ENCODE measurements around the gene TFDP1. TPM values are rescaled to one million over a fixed set of nuclear protein-coding genes. Genes with fewer than 3 reads are reported as not detected.

The TFDP1 gene
- total RNA-seq, 1 donor from 2014 or later, result 15.8 TPM

- TF ChIP-seq CTCF (IDR thresholded peaks at IDR 0.05), result no peak
- no peaks in the 10 kb centered on the region for H3K9me3 ChIP-seq
- DNase-seq (ENCODE audit: low spot score in 2 of 2), result no peak
- intact Hi-C loops (cut with DNase I), result no loop called here
- H3K27me3 ChIP-seq, result no peaks in the 10 kb centered on the region
- no peaks in the 10 kb centered on the region for H3K4me1 ChIP-seq
- H3K4me3 ChIP-seq, result no peak overlapping the region
- H3K36me3 ChIP-seq, result no peaks in the 10 kb centered on the region
- no peak overlapping the region for H3K27ac ChIP-seq
Observed at GRCh38 chr13:113670541-113670940, 86.0 kb downstream of the TFDP1 start.

- no peaks in the 10 kb centered on the region for H3K9me3 ChIP-seq
- H3K27me3 ChIP-seq, result no peaks in the 10 kb centered on the region
- peak in 1 of 2 donors; percentile 53 for DNase-seq (ENCODE audit: low spot score in 2 of 2)
Observed at GRCh38 chr13:113671066-113672001, 86.8 kb downstream of the TFDP1 start.

GRCh38 chr13:113672002-113672651, 87.6 kb downstream of the TFDP1 start:
- Histone ChIP-seq H3K27ac (no peak overlapping the region), H3K4me3 (no peak overlapping the region), H3K27me3 (no peaks in the 10 kb centered on the region), H3K4me1 (no peaks in the 10 kb centered on the region), H3K9me3 (no peaks in the 10 kb centered on the region), H3K36me3 (no peaks in the 10 kb centered on the region)
- intact Hi-C loops (cut with DNase I), result no loop called here
- DNase-seq (ENCODE audit: low spot score in 2 of 2), result peak in 1 of 2 donors; percentile 52
- no peak for TF ChIP-seq CTCF (IDR thresholded peaks at IDR 0.05)

More at GRCh38 chr13:113671066-113672001, 86.8 kb downstream of the TFDP1 start:
- Histone ChIP-seq H3K27ac (no peak overlapping the region), H3K36me3 (no peaks in the 10 kb centered on the region), H3K4me3 (no peak overlapping the region), H3K4me1 (no peaks in the 10 kb centered on the region)
- intact Hi-C loops (cut with DNase I), result no loop called here
- no peak for TF ChIP-seq CTCF (IDR thresholded peaks at IDR 0.05)

Other genes starting within 250 kb of the TFDP1 start
- gene GRTP1, start 220.6 kb upstream of the TFDP1 start, total RNA-seq, result 15.4 TPM
- 11.3 TPM for gene ADPRHL1, start 131.3 kb upstream of the TFDP1 start, total RNA-seq
- gene DCUN1D2, start 94.0 kb upstream of the TFDP1 start, total RNA-seq, result 5.9 TPM
- not detected for gene ATP4B, start 73.4 kb downstream of the TFDP1 start, total RNA-seq
- gene GRK1, start 82.5 kb downstream of the TFDP1 start, total RNA-seq, result not detected
- 4.7 TPM for gene TMEM255B, start 174.5 kb downstream of the TFDP1 start, total RNA-seq